ENCODE data around the gene CAMK1.

Gene CAMK1

GRCh38 chr3:9762871-9763270 lies 6.9 kb downstream of the CAMK1 start:
- no peak for DNase-seq (ENCODE audit: low read depth)
- no peak overlapping the region for H3K4me3 ChIP-seq (ENCODE audit: low read depth, low read length)
- TF ChIP-seq CTCF (IDR thresholded peaks at IDR 0.05; ENCODE audit: low read depth, low read length) (no peak), MYC (IDR thresholded peaks at IDR 0.05; ENCODE audit: low read depth, low read length) (no peak)

- no peak for TF ChIP-seq POLR2A (IDR thresholded peaks at IDR 0.05; ENCODE audit: extremely low read depth, insufficient read length)
- TF ChIP-seq MYC (IDR thresholded peaks at IDR 0.05; ENCODE audit: low read depth, low read length), result no peak
- no peak for TF ChIP-seq CTCF (IDR thresholded peaks at IDR 0.05; ENCODE audit: low read depth, low read length)
- no peak for TF ChIP-seq MAX (IDR thresholded peaks at IDR 0.05; ENCODE audit: low read depth, low read length)
- no peak for DNase-seq (ENCODE audit: low read depth)
- no peak overlapping the region for H3K4me3 ChIP-seq (ENCODE audit: low read depth, low read length)
Observed at GRCh38 chr3:9761919-9762318, 7.8 kb downstream of the CAMK1 start.

- DNase-seq (ENCODE audit: low read depth), result no peak
- TF ChIP-seq CTCF (IDR thresholded peaks at IDR 0.05; ENCODE audit: low read depth, low read length), result no peak
- no peak for TF ChIP-seq POLR2A (IDR thresholded peaks at IDR 0.05; ENCODE audit: extremely low read depth, insufficient read length)
- no peak for TF ChIP-seq MYC (IDR thresholded peaks at IDR 0.05; ENCODE audit: low read depth, low read length)
- TF ChIP-seq MAX (IDR thresholded peaks at IDR 0.05; ENCODE audit: low read depth, low read length), result no peak
- H3K4me3 ChIP-seq (ENCODE audit: low read depth, low read length), result no peak overlapping the region
Observed at GRCh38 chr3:9760779-9761505, 8.8 kb downstream of the CAMK1 start.

GRCh38 chr3:9757427-9757826 lies 12.3 kb downstream of the CAMK1 start:
- DNase-seq (ENCODE audit: low read depth), result no peak
- TF ChIP-seq POLR2A (IDR thresholded peaks at IDR 0.05; ENCODE audit: extremely low read depth, insufficient read length) (no peak), MYC (IDR thresholded peaks at IDR 0.05; ENCODE audit: low read depth, low read length) (no peak), CTCF (IDR thresholded peaks at IDR 0.05; ENCODE audit: low read depth, low read length) (no peak), MAX (IDR thresholded peaks at IDR 0.05; ENCODE audit: low read depth, low read length) (no peak)

GRCh38 chr3:9754678-9755077 lies 15.1 kb downstream of the CAMK1 start:
- no peak for TF ChIP-seq MYC (IDR thresholded peaks at IDR 0.05; ENCODE audit: low read depth, low read length)
- TF ChIP-seq POLR2A (IDR thresholded peaks at IDR 0.05; ENCODE audit: extremely low read depth, insufficient read length), result no peak
- no peak for TF ChIP-seq CTCF (IDR thresholded peaks at IDR 0.05; ENCODE audit: low read depth, low read length)
- TF ChIP-seq MAX (IDR thresholded peaks at IDR 0.05; ENCODE audit: low read depth, low read length), result no peak
- H3K4me3 ChIP-seq (ENCODE audit: low read depth, low read length), result no peak overlapping the region
- DNase-seq (ENCODE audit: low read depth), result no peak

More at GRCh38 chr3:9757427-9757826, 12.3 kb downstream of the CAMK1 start:
- no peak overlapping the region for H3K4me3 ChIP-seq (ENCODE audit: low read depth, low read length)
